Sigmoid colon (tissue), 7 donors: Measurements from ENCODE around the gene ACSL6. TPM values are rescaled to one million over a fixed set of nuclear protein-coding genes. Genes with fewer than 3 reads are reported as not detected.

Source experiments
- DNase-seq: peaks from one replicate; pipeline ENCODE4 v3.0.0-alpha.2; 2019
- H3K27ac ChIP-seq, 4 donors: fragments of 200-600 bp; sonication (generic); one replicate each; pipeline ENCODE4 v1.5.1; 2016 to 2019; ENCODE audit warnings: mild to moderate bottlenecking in 1 of 4
- H3K27me3 ChIP-seq, 3 donors: fragments of 200-600 bp; sonication (generic); one replicate each; pipeline ENCODE4 v1.5.1; 2019; ENCODE audit warnings: mild to moderate bottlenecking in 1 of 3
- H3K36me3 ChIP-seq, 4 donors: fragments of 200-600 bp; sonication (generic); one replicate each; pipeline ENCODE4 v1.5.1; 2016 to 2019
- H3K4me1 ChIP-seq, 4 donors: fragments of 200-600 bp; sonication (generic); one replicate each; pipeline ENCODE4 v1.5.1; 2017 to 2019
- H3K4me3 ChIP-seq, 4 donors: fragments of 200-600 bp; sonication (generic); one replicate each; pipeline ENCODE4 v1.5.1; 2017 to 2019; ENCODE audit warnings: mild to moderate bottlenecking in 2 of 4, moderate library complexity in 1 of 4
- H3K9me3 ChIP-seq, 4 donors: fragments of 200-600 bp in 3 of 4; sonication (generic) in 3 of 4; one replicate each; pipeline versions ENCODE4 v1.5.1 to v1.6.1; 2013 to 2019
- EP300 ChIP-seq, 4 donors: sonication (generic); formaldehyde crosslinking; IDR thresholded peaks; one replicate each; pipeline ENCODE4 v1.6.1; 2017; ENCODE audit warnings: antibody characterized with exemption in 4 of 4
- POLR2A ChIP-seq, 2 donors: fragments of 450-650 bp; IDR thresholded peaks; one replicate each; pipeline ENCODE4 v1.6.1; 2016; ENCODE audit warnings: antibody characterized with exemption in 2 of 2, mild to moderate bottlenecking in 2 of 2, moderate library complexity in 2 of 2
- POLR2AphosphoS5 ChIP-seq, 4 donors: sonication (generic); formaldehyde crosslinking; IDR thresholded peaks; one replicate each; pipeline ENCODE4 v1.6.1; 2017; ENCODE audit warnings: antibody characterized with exemption in 4 of 4
- WGBS, 2 donors: extraction: QIAGEN DNeasy Blood & Tissue Kit; methylation state at CpG; one replicate each; pipeline ENCODE4 v1.1.7; 2013; 5-methylcytosine and 5-hydroxymethylcytosine counted together
- intact Hi-C: fragments of 100-400 bp; cut with DNase I; formaldehyde crosslinking; loops from one replicate; pipeline ENCODE4 v1.15.1; 2023
- polyA plus RNA-seq, 3 donors: library from polyadenylated mRNA; stranded (reverse); fragments of 200-250 nt; gene quantifications; one replicate each; pipeline ENCODE4 v1.2.3, GENCODE V29; 2013
- total RNA-seq, 4 donors: library from RNA; depleted of rRNA; stranded (reverse); fragments of >200 nt; gene quantifications; one replicate each; pipeline ENCODE4 v1.1.0, GENCODE V29; 2016
- TF ChIP-seq, protein P1 (sequence below), 4 experiments: fragments of 450-650 bp in 3 of 4; fragments of 200-600 bp in 1 of 4; IDR thresholded peaks; one replicate each; pipeline ENCODE4 v1.5.1; 2016 to 2019; ENCODE audit warnings: antibody characterized with exemption in 4 of 4, mild to moderate bottlenecking in 3 of 4, moderate library complexity in 2 of 4
- donor health status: healthy with polysubstance abuse.
- donor health status: Bipolar disorder and iron deficiency.
- donor health status: healthy.

Gene ACSL6
- total and polyA plus RNA-seq, 7 donors = 0.16 to 5.5 (median 1.8) TPM; not detected in 2

DNA sequence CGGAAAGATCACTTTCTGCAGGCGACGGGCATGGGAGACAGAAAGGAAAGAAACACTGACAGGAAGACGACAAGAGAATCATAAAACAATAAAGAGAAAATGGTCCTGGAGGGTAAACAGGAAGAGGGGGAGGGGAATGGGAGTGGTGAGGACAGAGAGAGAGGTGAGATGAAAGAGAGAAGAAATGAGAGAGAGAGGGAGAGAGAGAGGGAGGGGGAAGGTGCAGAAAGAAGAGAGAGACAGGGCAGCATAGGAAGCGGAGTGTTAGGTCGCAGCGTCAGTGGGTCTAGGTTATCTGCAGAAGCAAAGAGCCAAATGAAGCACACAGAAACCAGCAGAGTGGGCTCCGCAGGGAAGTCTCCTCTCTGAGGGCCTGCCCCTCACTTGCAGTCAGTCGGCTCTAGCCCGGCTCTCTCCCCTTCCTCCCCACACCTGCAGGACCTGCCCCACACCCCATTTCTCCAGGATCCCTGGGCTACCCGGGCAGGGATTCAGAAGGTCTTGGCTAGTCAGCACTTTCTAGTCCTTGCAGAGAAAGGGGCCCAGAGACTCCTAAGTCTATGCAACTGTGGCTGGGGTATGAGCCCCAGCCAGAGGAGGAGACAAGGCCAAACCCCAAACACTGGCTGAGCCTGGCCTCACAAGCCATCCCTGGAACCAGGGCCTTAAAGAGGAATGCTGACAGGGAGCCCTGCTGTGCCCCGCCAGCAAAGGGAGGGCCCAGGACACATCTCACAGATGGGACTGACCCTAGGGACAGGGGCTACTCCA is 36.3 kb downstream of the ACSL6 start:
- TF ChIP-seq, protein P1, sequence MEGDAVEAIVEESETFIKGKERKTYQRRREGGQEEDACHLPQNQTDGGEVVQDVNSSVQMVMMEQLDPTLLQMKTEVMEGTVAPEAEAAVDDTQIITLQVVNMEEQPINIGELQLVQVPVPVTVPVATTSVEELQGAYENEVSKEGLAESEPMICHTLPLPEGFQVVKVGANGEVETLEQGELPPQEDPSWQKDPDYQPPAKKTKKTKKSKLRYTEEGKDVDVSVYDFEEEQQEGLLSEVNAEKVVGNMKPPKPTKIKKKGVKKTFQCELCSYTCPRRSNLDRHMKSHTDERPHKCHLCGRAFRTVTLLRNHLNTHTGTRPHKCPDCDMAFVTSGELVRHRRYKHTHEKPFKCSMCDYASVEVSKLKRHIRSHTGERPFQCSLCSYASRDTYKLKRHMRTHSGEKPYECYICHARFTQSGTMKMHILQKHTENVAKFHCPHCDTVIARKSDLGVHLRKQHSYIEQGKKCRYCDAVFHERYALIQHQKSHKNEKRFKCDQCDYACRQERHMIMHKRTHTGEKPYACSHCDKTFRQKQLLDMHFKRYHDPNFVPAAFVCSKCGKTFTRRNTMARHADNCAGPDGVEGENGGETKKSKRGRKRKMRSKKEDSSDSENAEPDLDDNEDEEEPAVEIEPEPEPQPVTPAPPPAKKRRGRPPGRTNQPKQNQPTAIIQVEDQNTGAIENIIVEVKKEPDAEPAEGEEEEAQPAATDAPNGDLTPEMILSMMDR (IDR thresholded peaks at IDR 0.05) = no peak
- no peak for TF ChIP-seq POLR2AphosphoS5 (IDR thresholded peaks at IDR 0.05)
- no peak for TF ChIP-seq POLR2A (IDR thresholded peaks at IDR 0.05)
- TF ChIP-seq EP300 (IDR thresholded peaks at IDR 0.05) = no peak
- 29 to 44% methylated on average over 12 of the region's 12 CpGs for whole genome bisulfite sequencing, 2 donors
- Histone ChIP-seq H3K4me3 (no peak overlapping the region), H3K27ac (no peak overlapping the region), H3K4me1 (no peaks in the 10 kb centered on the region), H3K9me3 (no peaks in the 10 kb centered on the region), H3K36me3 (no peaks in the 10 kb centered on the region), H3K27me3 (no peaks in the 10 kb centered on the region)
- intact Hi-C loops = no loop called here
- no peak for DNase-seq

DNA sequence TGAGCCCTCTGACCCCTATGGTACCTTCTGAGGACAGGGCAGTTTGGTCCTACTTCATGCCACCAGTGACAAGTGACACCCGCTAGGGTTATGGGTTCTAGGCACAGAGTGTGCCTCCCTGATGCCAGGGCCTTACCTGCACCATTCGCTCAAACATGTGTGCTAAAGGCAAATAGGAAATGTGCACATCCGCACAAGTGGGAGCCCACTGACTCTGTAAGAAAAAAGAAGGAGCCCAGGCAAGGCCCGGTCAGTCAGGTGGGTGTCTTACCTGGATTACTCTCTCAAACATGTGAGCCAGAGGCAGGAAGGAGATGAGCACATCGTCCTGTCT is 36.9 kb downstream of the ACSL6 start:
- no peak overlapping the region for H3K4me3 ChIP-seq
- intact Hi-C loops = no loop called here
- H3K9me3 ChIP-seq = no peaks in the 10 kb centered on the region
- no peak overlapping the region for H3K27ac ChIP-seq
- no peak for DNase-seq
- H3K4me1 ChIP-seq = no peaks in the 10 kb centered on the region
- 47 to 62% methylated on average over 5 of the region's 5 CpGs for WGBS, 2 donors
- TF ChIP-seq POLR2AphosphoS5 (IDR thresholded peaks at IDR 0.05) (no peak), EP300 (IDR thresholded peaks at IDR 0.05) (no peak), POLR2A (IDR thresholded peaks at IDR 0.05) (no peak)
- TF ChIP-seq, protein P1 (IDR thresholded peaks at IDR 0.05) = no peak
- H3K27me3 ChIP-seq = no peaks in the 10 kb centered on the region
- no peaks in the 10 kb centered on the region for H3K36me3 ChIP-seq

GRCh38 chr5:131974016-131974415 is 37.4 kb downstream of the ACSL6 start:
- Histone ChIP-seq H3K36me3 (no peaks in the 10 kb centered on the region), H3K4me3 (no peak overlapping the region), H3K27me3 (no peaks in the 10 kb centered on the region), H3K27ac (no peak overlapping the region), H3K9me3 (no peaks in the 10 kb centered on the region), H3K4me1 (no peaks in the 10 kb centered on the region)
- TF ChIP-seq EP300 (IDR thresholded peaks at IDR 0.05) (no peak), POLR2A (IDR thresholded peaks at IDR 0.05) (no peak), POLR2AphosphoS5 (IDR thresholded peaks at IDR 0.05) (no peak)
- TF ChIP-seq, protein P1 (IDR thresholded peaks at IDR 0.05) = no peak
- WGBS, 2 donors = 85 to 93% methylated on average over 1 of the region's 1 CpG
- DNase-seq = no peak
- intact Hi-C loops = no loop called here

GRCh38 chr5:131973089-131973712 is 38.3 kb downstream of the ACSL6 start:
- intact Hi-C loops = no loop called here
- TF ChIP-seq EP300 (IDR thresholded peaks at IDR 0.05) = no peak
- TF ChIP-seq, protein P1 (IDR thresholded peaks at IDR 0.05) = no peak
- no peak for TF ChIP-seq POLR2AphosphoS5 (IDR thresholded peaks at IDR 0.05)
- TF ChIP-seq POLR2A (IDR thresholded peaks at IDR 0.05) = no peak
- Histone ChIP-seq H3K27ac (no peak overlapping the region), H3K4me1 (no peaks in the 10 kb centered on the region), H3K36me3 (no peaks in the 10 kb centered on the region), H3K9me3 (no peaks in the 10 kb centered on the region), H3K27me3 (no peaks in the 10 kb centered on the region), H3K4me3 (no peak overlapping the region)
- DNase-seq = no peak
- 92 to 95% methylated on average over 9 of the region's 9 CpGs for WGBS, 2 donors
